SK-N-MC (cell line): Measurements from ENCODE around the gene DOK3.

ENCODE experiments used
- EZH2 ChIP-seq: fragments of 200-600 bp; sonication (generic); IDR thresholded peaks from one replicate; pipeline ENCODE4 v1.6.1; 2017; ENCODE audit warnings: antibody characterized with exemption
- FOXP2 ChIP-seq: optimal IDR thresholded peaks from 2 replicates; pipeline ENCODE3; 2011; ENCODE audit warnings: mild to moderate bottlenecking, moderate library complexity; ENCODE audit not compliant: insufficient read depth; ENCODE audit errors: extremely low read length, control extremely low read depth
- POLR2AphosphoS5 ChIP-seq: IDR thresholded peaks from 2 replicates; pipeline ENCODE4 v1.6.1; 2012; ENCODE audit warnings: mild to moderate bottlenecking, low read depth, low read length, borderline replicate concordance

DNA sequence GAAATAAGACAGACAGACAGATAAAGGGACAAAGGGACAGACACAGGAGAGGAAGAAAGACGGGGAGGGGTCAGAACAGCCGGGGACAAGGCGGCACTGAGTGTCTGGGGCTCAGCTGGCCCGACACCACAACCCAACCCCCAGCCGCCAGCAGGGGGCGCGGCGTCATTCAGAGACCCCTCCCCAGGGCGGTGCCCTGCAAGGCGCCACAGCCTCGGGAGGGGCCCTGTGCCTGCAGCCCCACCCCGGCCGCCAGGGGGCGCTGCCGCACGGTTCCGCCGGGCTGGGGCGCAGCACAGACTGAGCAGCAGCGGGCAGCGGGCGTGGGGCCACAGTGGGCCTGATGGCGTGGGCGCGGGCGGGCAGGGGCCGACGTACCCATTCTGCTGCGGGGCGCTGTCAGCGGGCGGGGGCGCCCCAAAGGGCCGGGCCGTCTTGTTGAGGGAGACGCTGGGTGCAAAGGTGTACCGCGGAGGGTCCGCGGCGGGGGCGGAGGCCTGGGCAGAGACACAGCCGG lies 18.1 kb downstream of the DOK3 start:
- TF ChIP-seq POLR2AphosphoS5 (no peak; the same call in 1 of the 2 replicates), EZH2 (no peak), FOXP2 (peak; percentile 66)
